OCI-LY3 (cell line): ENCODE results near the gene CHRNB1.
"Not testable (repeated sequence)": the region's sequence is repeated elsewhere in the genome, so short reads cannot be mapped to it uniquely, and the experiment has no call there.

Experiments used
- H2AFZ ChIP-seq: fragments of 200-600, 300-600 bp; shearing (Covaris generic); 2 replicates; pipeline ENCODE4 v1.6.0; 2014; ENCODE audit warnings: antibody characterized with exemption, low read depth, low read length
- H3K27ac ChIP-seq: fragments of 200-600, 300-600 bp; sonication (generic); 2 replicates; pipeline ENCODE4 v1.5.1; 2014; ENCODE audit warnings: mild to moderate bottlenecking, low read length, moderate library complexity, mixed read lengths
- H3K27me3 ChIP-seq: fragments of 200-600, 300-600 bp; sonication (generic); 2 replicates; pipeline ENCODE4 v1.6.1; 2014; ENCODE audit warnings: low read depth, low read length, mixed read lengths
- H3K36me3 ChIP-seq: fragments of 200-600, 300-600 bp; sonication (generic); replicated peaks from 2 replicates; pipeline ENCODE3; 2014; ENCODE audit warnings: low read depth, low read length, mixed read lengths
- H3K4me1 ChIP-seq: fragments of 300-600, 200-600 bp; sonication (generic); 2 replicates; pipeline ENCODE4 v1.6.1; 2014; ENCODE audit warnings: low read length, mixed read lengths
- H3K4me2 ChIP-seq: fragments of 200-600, 300-600 bp; sonication (generic); 2 replicates; pipeline ENCODE4 v1.6.1; 2014; ENCODE audit warnings: low read length, mixed read lengths
- H3K4me3 ChIP-seq: fragments of 300-600, 200-600 bp; sonication (generic); 2 replicates; pipeline ENCODE4 v1.5.1; 2014; ENCODE audit warnings: antibody characterized with exemption, mild to moderate bottlenecking, low read length, moderate library complexity
- H3K79me2 ChIP-seq: fragments of 300-600, 200-600 bp; shearing (Covaris generic); 2 replicates; pipeline ENCODE4 v1.6.1; 2014; ENCODE audit warnings: mild to moderate bottlenecking, low read length, mixed read lengths
- H3K9ac ChIP-seq: fragments of 300-600, 200-600 bp; shearing (Covaris generic); 2 replicates; pipeline ENCODE4 v1.6.0; 2014; ENCODE audit warnings: mild to moderate bottlenecking, low read length, moderate library complexity
- H3K9me3 ChIP-seq: fragments of 200-600, 300-600 bp; shearing (Covaris generic); 2 replicates; pipeline ENCODE4 v1.6.1; 2014; ENCODE audit warnings: low read length, mixed read lengths; ENCODE audit not compliant: insufficient read depth
- H4K20me1 ChIP-seq: fragments of 200-600, 300-600 bp; sonication (generic); 2 replicates; pipeline ENCODE4 v1.6.1; 2016; ENCODE audit warnings: low read length, mixed read lengths; ENCODE audit not compliant: insufficient read depth
- EZH2phosphoT487 ChIP-seq: fragments of 200-600 bp; shearing (Covaris generic); IDR thresholded peaks from 2 replicates; pipeline ENCODE4 v1.6.1; 2018; ENCODE audit warnings: antibody characterized with exemption, mixed run types, low read depth
- TF ChIP-seq, protein P1 (sequence below): fragments of 200-600, 300-600 bp; sonication (generic); IDR thresholded peaks from 2 replicates; pipeline ENCODE4 v1.5.1; 2014; ENCODE audit warnings: antibody characterized with exemption, low read length, low read depth

Gene CHRNB1

DNA sequence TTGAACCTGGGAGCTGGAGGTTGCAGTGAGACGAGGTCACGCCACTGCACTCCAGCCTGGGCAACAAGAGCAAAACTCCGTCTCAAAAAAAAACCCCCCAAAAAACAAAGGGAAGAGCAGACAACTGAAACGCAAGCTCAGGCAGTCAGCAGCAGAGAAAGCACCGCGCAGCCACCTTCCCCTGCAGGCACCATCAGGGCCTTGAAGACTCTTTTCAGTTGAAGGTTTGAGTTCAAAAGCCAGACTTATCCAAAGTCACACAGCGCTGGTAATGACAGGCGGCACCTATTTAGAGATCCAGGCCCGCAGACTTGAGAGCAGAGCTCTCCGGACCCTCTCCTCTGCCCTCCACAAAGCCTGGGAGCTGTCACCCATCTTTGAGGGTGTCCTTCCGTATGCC lies 23.4 kb downstream of the CHRNB1 start:
- Histone ChIP-seq H3K9ac (no peak overlapping the region), H3K79me2 (no peaks in the 10 kb centered on the region), H3K4me1 (no peaks in the 10 kb centered on the region), H3K27ac (no peak overlapping the region), H3K4me2 (no peak overlapping the region), H3K27me3 (no peaks in the 10 kb centered on the region), H3K9me3 (no peaks in the 10 kb centered on the region), H3K4me3 (no peak overlapping the region), H2AFZ (no peak overlapping the region), H3K36me3 (no peaks in the 10 kb centered on the region), H4K20me1 (no peaks in the 10 kb centered on the region)
- no peak for TF ChIP-seq EZH2phosphoT487
- TF ChIP-seq, protein P1, sequence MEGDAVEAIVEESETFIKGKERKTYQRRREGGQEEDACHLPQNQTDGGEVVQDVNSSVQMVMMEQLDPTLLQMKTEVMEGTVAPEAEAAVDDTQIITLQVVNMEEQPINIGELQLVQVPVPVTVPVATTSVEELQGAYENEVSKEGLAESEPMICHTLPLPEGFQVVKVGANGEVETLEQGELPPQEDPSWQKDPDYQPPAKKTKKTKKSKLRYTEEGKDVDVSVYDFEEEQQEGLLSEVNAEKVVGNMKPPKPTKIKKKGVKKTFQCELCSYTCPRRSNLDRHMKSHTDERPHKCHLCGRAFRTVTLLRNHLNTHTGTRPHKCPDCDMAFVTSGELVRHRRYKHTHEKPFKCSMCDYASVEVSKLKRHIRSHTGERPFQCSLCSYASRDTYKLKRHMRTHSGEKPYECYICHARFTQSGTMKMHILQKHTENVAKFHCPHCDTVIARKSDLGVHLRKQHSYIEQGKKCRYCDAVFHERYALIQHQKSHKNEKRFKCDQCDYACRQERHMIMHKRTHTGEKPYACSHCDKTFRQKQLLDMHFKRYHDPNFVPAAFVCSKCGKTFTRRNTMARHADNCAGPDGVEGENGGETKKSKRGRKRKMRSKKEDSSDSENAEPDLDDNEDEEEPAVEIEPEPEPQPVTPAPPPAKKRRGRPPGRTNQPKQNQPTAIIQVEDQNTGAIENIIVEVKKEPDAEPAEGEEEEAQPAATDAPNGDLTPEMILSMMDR, result no peak

DNA sequence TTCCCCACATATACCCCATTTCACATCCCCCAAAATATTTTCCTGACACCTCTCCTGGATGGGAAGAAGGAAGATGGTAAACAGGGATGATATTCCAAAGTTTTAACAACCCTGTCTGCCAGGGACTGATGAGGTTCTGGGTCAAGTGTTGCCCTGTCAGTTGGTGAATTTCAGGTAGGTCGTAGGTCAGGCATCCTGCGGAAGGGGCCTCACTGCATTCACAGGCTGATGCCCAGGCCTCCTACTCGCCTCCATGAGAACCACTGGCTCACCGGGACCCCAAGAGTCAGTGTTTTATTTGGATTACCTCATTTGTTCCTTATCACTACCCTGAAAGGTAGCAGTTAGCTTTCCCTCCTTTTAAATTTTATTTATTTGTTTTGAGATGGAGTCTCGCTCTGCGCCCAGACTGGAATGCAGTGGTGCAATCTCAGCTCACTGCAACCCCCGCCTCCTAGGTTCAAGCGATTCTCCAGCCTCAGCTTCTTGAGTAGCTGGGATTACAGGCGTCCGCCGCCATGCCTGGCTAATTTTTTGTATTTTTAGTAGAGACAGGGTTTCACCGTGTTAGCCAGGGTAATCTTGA lies 24.0 kb downstream of the CHRNB1 start:
- Histone ChIP-seq H4K20me1 (no peaks in the 10 kb centered on the region), H2AFZ (no peak overlapping the region), H3K4me2 (no peak overlapping the region), H3K9ac (no peak overlapping the region), H3K79me2 (no peaks in the 10 kb centered on the region), H3K36me3 (no peaks in the 10 kb centered on the region), H3K27ac (no peak overlapping the region), H3K9me3 (no peaks in the 10 kb centered on the region), H3K4me1 (no peaks in the 10 kb centered on the region), H3K27me3 (no peaks in the 10 kb centered on the region), H3K4me3 (no peak overlapping the region)
- TF ChIP-seq, protein P1, result no peak
- no peak for TF ChIP-seq EZH2phosphoT487

DNA sequence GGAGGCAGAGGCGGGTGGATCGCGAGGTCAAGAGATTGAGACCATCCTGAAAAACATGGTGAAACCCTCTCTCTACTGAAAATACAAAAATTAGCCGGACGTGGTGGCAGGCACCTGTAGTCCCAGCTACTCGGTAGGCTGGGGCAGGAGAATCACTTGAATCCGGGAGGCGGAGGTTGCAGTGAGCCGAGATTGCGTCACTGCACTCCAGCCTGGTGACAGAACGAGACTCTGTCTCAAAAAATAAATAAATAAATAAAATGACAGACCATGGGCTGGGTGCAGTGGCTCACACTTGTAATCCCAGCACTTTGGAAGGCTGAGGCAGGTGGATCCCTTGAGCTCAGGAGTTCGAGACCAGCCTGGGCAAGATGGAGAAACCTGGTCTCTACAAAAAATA lies 25.0 kb downstream of the CHRNB1 start:
- H3K9me3 ChIP-seq, H4K20me1 ChIP-seq, H3K4me2 ChIP-seq, H3K4me1 ChIP-seq, H3K4me3 ChIP-seq, H3K27ac ChIP-seq, H3K27me3 ChIP-seq, H2AFZ ChIP-seq, H3K79me2 ChIP-seq, H3K9ac ChIP-seq, H3K36me3 ChIP-seq: not testable (repeated sequence)

DNA sequence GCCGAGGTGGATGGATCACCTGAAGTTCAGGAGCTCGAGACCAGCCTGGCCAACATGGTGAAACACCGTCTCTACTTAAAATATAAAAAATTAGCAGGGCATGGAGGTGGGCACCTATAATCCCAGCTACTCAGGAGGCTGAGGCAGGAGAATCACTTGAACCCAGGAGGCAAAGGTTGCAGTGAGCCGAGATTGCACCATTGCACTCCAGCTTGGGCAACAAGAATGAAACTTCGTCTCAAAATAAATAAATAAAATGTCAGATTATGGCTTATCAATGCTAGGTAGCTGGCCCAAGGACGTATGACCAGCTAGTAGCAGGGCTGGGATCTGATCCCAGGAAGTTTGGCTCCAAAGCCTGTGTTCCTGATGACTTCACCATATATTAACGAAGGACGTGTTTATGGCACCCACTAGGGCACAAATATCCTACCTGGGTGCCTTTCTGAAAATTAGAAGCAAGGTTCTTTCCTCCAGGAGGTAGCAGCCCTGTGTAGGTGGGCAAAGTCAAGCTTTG lies 25.7 kb downstream of the CHRNB1 start:
- H3K27ac ChIP-seq, H3K9ac ChIP-seq, H3K36me3 ChIP-seq, H3K79me2 ChIP-seq, H2AFZ ChIP-seq, H3K4me2 ChIP-seq, H3K27me3 ChIP-seq, H4K20me1 ChIP-seq, H3K4me1 ChIP-seq, H3K4me3 ChIP-seq, H3K9me3 ChIP-seq: not testable (repeated sequence)

DNA sequence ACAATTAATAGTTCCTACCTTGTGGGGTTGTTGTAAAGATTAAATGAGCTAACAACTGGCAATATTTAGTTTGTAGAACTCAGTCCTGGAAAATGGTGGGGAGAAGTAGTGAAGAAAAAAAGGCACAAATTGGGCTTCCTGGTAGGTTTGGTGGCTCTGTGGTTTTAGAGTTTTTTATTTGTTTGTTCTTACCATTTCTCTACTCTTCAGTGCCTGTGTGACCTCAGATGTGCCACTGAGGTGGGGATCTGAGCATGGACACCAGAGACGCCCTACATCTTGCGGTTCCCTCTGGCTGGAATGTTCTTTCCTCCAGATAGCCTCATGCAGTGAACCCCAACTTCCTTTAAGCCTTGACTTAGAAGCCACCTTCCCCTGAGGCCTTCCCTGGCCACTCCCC lies 26.9 kb downstream of the CHRNB1 start:
- Histone ChIP-seq H3K27ac (no peak overlapping the region), H3K4me2 (no peak overlapping the region), H3K4me1 (no peaks in the 10 kb centered on the region), H3K27me3 (no peaks in the 10 kb centered on the region), H3K9me3 (no peaks in the 10 kb centered on the region), H3K36me3 (no peaks in the 10 kb centered on the region), H3K4me3 (no peak overlapping the region), H3K9ac (no peak overlapping the region), H3K79me2 (peaks cover 15% of the 10 kb centered on the region), H2AFZ (no peak overlapping the region), H4K20me1 (peaks cover 9% of the 10 kb centered on the region; the same call in 1 of the 2 replicates)
- TF ChIP-seq, protein P1, result no peak
- TF ChIP-seq EZH2phosphoT487, result no peak

DNA sequence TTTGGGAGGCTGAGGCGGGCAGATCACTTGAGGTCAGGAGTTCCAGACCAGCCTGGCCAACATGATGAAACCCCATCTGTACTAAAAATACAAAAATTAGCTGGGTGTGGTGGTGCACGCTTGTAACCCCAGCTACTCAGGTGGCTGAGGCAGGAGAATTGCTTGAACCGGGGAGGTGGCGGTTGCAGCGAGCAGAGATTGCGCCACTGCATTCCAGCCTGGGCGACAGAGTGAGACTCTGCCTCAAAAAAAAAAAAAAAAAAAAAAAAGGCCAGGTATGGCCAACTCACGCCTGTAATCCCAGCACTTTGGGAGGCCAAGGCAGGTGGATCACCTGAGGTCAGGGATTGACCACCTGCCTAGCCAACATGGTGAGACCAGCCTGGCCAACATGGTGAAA lies 29.9 kb downstream of the CHRNB1 start:
- H3K4me2 ChIP-seq, H3K4me3 ChIP-seq, H3K27me3 ChIP-seq, H3K9me3 ChIP-seq, H2AFZ ChIP-seq, H3K36me3 ChIP-seq, H3K9ac ChIP-seq, H3K4me1 ChIP-seq, H3K27ac ChIP-seq: not testable (repeated sequence)
- Histone ChIP-seq H4K20me1 (peaks cover 19% of the 10 kb centered on the region; the same call in 1 of the 2 replicates), H3K79me2 (peaks cover 42% of the 10 kb centered on the region)
